NCI-H2081 treated with DMSO at 0.1 percent for 48 hours (cell line): Measurements from ENCODE around the gene CAST.

Source experiments
- DNase-seq: peaks from one replicate; lab custom pipeline; 2025; lab: John Stamatoyannopoulos, UW

Gene CAST

DNA sequence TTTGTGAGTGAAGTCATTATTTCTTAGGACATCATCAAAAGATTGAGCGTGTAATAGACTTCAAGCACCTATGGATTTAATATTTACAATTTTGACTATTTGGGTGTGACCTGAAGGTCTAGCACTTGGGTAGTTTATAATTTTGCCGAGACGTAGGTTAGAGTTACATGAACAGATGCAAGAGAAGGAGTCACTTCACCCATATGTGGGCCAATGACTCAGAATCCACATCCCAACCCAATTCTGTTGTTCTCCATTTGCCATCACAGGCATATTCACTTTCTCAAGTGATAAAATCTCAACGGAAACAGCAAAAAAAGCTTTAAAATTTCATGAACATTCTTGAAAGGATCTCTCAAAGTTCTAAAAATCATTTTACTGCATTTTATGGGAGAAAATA lies 157.6 kb downstream of the CAST start:
- no peak for DNase-seq

DNA sequence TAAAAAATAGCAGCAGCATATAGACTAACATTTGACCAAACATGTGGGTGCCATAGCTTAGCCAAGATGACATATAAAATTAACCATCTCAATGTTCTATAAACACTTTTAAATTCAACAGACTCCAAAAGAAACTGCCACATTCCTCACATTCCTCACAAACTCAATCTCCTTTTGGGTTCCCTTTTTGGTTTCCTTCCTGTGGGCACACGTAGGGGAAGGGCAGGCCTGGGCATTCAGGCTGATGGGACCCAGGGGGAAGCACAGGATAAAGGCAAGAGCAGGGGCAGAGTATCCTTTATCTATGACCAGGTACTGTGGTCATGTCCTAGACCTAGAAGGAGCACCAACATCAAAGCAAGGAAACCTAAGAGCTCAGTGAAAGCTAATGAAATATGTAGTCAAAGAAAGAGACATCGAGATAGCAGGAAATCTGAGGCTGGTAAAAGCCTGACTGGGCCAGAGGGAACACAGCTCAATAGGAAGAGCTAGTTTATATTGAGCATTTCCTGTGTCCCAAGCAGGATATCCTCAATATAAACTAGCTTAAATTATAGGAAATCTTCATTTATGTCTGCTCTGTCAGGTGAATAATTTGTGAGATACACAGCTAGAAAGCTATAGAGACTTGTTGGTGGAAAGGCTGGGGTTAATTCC lies 159.2 kb downstream of the CAST start:
- no peak for DNase-seq

DNA sequence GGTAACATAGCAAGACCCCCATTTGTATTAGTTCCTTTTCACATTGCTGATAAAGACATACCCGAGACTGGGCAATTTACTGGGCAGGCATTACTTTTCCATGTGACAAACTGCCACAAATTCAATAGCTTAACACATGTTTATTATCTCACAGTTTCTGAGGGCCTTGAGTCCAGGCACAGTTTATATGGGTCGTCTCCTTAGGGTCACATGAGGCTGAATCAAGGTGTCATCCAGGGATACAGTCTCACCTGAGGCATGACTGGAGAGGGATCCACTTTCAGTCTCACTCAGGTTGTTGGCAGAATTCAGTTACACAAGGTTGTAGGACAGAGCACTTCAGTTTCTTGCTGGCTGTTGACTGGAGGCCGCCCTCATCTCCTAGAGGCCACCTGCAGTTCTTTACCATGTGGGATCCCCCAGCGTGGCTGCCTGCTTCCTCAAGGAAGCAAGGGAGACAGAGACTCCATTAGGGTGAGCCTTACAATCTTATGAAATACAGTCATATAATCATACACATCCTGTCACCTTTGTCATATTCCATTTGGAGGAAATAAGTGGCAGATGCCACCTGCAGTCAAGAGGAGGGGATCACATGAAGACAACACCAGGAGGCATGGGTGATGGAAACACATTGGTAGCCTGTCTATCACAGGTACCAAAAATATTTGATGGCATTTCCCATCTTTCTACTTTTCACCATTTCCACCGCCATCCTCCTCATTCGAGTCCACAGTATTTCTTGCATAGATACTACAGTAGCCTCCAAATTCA lies 160.7 kb downstream of the CAST start:
- DNase-seq, result no peak

DNA sequence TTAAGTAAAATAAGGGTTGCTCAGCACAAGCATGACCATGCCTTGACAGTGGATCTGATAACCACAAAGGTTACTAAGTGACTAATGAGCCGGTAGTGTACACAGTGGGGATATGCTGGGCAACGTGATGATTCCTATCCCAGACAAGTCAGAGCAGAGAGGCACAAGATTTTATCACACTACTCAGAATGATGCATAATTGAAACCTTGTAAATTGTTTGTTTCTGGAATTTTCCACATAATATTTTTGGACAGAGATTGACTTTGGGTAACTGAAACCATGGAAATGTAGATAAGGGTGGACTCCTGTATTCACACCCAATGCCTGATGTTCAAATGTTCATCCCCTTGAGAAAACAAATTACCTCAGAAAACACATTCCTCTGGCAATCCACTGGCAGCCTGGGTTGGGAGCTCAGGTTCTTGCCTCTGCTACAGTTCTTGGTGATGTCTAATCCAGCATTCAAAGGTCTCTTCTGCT lies 161.8 kb downstream of the CAST start:
- DNase-seq, result no peak
